Daoy (cell line): ENCODE results near the gene PPP2R5C. TPM values are rescaled to one million over a fixed set of nuclear protein-coding genes. Genes with fewer than 3 reads are reported as not detected.
A peak's percentile ranks its signal among the peaks of the same experiment; 100 is the strongest.

Source experiments
- DNase-seq: peaks from one replicate; pipeline ENCODE4 v3.0.0-alpha.2; 2015; ENCODE audit warnings: low read depth
- total RNA-seq: library from RNA; depleted of rRNA; stranded (reverse); fragments of >200 nt; shearing (Covaris generic); gene quantifications from 2 replicates; pipeline ENCODE4 v1.2.3, GENCODE V29; 2014

The PPP2R5C gene
- total RNA-seq, 1 experiment from 2014 or later: 138 TPM

DNA sequence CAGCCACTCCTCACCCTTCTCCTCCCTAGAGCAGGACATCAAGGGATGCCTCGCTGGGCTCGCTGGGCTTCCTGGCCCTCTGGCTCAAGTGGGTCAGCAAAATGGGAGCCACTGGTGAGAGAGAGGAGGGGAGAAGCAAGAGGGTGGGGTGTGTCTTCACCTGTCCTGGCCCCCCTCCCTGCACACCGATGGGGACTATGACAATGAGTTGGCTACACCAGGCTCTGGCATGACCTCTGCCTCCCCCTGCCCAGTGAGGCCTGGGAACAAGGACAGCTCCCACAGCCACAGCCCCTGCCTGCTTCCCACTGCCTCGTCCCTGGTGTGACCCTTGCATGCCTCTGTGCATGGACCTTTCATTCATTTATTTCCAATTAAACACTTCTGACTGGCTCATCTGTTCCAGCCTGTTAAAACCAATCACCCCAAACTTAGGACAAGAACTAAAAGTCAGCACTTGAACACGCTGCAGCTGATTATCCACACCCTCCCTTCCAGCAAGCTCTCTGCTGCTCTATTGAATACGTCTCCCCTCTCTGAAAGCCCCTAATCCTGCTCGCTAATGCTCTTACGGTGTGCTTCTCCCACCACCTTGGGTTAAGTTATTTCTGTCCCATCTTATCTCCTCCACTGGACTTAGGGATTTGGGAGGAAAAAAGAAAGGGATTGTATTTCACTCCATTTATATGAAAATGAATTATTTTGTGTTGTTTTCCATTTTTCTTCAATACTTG lies 5.8 kb upstream of the PPP2R5C start:
- no peak for DNase-seq

DNA sequence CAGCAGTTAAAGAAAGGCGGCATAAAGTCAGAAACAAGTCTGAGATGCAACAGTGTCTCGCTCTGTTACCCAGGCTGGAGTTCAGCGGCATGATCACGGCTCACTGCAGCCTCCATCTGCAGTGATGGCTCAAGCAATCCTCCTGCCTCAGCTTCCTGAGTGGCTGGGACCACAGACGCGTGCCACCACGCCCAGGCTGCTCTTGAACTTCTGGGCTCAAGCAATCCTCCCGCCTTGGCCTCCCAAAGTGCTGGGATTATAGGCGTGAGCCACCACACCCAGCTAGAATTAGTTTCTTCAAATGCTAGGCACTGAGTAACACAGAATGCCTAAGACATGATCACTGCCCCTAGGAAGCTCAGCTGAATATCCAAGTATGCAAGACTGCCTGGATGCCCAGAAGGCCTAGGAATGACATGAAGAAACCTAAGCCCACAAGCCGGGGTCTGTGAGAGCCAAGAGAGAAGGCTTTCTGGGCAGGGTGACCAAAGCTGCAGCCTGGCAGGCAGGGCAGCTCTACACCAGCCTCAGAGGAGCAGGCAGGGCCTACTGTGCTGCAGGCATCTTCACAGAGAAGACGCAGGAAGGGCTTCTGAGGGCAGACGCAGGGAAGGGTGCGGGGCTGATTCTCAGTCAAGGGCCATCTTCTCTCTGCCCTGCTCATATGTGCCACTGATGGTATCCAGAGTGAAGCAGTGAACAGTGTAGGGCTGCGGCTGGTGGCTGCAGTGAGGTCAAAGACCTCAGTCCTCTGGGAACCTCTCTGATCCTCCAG lies 4.3 kb upstream of the PPP2R5C start:
- DNase-seq: no peak

DNA sequence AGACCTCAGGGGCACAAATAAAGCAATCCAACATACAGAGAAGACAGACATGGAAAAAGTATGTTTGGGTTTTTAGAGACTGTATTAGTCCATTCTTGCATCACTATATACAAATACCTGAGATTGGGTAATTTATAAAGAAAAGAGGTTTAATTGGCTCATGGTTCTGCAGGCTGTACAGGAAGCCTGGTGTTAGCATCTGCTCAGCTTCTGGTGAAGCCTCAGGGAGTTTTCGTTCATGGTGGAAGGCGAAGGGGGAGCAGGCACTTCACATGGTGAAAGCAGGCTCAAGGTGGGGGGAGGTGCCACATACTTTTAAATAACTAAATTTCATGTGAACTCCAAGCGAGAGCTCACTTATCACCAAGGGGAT lies 3.7 kb upstream of the PPP2R5C start:
- DNase-seq: no peak

DNA sequence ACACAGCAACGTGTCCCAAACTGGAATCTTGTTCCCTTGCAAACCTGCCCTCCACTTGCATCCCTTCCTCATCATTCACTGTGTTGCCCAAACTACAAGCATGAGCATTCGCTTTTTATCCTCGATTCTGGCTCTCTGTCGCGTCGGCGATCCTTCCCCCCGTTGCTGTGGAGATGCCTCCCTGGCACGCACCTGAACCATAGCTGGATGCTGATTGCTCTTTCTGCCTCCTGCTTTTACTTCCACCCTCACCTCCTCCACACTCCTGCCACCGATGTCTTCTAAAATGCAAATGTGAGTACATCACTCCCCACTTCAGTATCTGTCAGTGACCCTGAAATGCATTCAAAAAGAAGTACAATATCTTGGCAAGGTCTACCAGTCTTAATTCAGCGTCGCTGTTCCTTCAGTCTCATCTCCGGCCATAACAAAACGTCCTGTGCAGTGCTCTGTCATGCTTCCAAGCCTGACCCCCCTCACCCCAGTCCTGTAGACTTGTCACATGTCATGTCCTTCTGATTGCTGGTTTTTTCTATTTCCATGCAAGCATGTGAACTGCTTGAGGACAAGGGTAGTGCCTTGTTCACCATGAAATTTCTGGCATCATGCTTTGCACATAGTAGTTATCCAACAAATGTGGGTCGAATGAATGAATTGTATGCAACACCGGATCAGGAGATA lies 2.5 kb upstream of the PPP2R5C start:
- DNase-seq: no peak

DNA sequence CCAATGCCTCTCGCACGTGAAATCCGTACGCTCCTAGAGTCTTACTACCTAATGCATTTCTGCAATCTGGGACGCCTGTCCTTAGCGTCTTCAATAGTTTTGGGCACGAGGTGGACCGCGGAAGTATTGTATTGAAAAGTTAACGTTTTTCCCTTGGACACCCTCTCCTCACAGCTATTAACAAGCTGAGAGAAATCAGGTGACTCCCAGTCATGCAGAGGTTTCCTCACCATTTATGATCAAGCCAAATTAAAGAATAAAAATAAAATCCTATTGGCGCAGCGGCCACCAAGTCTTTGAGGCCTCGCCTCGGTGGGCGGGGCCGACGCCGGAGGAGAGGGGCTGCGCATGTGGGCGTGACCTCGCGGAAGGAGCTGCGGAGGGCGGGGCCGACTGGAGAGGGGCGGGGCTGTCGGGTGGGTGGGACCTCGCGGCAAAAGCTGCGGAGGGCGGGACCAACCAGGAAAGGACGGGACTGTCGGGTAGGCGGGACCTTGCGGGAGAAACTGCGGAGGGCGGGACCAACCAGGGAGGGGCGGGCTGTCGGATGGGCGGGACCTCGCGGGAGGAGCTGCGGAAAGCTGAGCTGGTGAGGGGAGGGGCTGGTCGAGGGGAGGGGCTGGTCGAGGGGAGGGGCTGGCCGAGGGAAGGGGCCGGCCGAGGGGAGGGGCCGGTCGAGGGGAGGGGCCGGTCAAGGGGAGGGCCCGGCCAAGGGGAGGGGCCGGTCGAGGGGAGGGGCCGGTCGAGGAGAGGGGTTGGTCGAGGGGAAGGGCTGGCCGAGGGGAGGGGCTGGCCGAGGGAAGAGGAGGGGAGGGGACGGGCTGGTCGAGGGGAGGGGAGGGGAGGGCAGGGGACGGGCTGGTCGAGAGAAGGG lies 1.1 kb upstream of the PPP2R5C start:
- peak; percentile 98 for DNase-seq

DNA sequence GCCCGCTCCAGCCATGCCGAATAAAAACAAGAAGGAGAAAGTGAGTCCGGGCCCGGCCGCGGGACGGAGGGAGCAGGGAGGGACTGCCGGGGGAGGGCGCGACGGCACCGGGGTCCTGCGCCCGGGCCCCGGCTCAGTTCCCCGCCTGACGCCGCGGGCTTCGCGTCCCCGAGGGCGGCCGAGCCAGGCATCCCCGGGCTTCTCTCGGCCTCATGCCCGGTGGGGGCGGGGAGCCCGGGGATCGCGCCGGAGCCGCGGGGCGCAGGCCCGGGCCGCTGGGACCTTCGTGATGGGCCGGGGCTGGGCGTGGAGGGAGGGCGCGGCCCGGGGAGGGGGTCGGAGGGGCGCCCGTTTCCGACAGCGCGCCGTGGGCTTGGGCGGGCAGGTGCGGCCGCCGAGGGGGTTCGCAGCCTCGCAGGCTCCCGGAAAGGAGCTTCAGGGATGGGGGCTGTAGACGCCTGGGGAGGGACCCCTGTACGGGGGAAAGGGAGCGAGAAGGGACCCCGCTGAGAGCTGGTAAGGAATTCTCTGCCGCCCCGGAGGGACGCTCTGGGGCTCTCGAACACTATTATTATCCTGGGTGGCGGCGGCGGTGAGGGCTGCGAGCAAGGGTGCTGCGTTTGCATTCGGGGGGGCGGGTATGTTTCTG lies 496 bp downstream of the PPP2R5C start:
- peak; percentile 36 for DNase-seq

DNA sequence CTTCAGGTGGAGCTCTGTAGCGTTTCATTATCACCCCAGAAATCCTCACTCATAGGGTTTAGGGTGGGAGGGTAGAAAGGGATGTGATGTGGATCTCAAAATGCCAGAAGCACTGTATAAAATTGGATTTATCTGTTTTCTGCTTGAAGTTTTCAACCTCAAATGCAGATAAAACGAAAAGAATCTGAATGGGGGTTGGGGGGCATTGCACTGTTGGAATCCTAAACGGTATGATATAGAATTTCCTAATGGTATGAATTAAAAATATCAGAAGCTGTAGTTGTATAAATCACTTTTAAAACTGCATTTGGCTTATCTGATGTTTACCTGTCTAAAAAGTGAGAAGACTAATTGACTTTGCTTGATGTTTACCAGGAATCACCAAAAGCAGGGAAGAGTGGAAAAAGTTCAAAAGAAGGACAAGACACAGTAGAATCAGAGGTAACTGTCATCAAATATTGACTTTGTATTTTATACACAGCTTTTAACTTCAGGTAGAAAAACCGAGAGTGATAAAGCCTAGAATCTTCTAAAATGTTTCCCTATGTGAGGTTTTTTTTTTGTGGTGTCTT lies 1.1 kb downstream of the PPP2R5C start:
- no peak for DNase-seq

DNA sequence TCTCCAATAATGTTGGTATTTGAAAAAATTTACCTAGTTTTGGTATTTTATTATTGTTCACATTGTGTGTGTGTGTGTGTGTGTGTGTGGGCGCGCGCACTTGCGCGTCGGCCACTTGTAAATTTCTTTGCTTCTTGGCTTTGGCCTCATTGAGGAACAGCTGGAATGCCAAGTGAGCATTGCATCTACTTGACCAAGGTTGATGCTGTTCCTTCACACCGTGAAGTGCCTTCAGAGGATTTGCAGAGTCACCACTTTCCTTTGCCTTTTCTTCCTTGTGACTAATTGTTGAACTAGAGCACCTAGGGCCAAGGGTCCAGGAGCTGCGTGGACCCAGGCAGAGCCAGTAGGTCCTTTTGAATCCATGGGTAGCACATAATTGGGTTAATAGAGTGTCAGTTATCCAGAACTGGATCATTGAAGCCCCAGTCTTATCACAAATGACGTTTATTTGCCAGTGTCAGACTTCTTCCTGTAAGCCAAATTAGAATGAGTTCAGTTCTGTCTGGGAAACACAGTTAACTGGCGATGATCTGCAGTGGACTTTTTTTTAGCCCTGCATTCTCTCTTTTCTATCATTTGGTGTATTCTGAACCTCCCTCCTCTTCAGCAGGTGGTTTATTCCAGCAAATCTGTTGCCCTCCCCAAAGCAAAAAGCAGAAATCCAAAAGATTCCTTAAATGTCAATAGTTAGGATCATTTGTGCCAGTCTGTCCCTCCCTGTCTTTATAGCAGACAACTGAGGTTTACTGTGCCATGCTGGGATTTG lies 2.6 kb downstream of the PPP2R5C start:
- DNase-seq: no peak

DNA sequence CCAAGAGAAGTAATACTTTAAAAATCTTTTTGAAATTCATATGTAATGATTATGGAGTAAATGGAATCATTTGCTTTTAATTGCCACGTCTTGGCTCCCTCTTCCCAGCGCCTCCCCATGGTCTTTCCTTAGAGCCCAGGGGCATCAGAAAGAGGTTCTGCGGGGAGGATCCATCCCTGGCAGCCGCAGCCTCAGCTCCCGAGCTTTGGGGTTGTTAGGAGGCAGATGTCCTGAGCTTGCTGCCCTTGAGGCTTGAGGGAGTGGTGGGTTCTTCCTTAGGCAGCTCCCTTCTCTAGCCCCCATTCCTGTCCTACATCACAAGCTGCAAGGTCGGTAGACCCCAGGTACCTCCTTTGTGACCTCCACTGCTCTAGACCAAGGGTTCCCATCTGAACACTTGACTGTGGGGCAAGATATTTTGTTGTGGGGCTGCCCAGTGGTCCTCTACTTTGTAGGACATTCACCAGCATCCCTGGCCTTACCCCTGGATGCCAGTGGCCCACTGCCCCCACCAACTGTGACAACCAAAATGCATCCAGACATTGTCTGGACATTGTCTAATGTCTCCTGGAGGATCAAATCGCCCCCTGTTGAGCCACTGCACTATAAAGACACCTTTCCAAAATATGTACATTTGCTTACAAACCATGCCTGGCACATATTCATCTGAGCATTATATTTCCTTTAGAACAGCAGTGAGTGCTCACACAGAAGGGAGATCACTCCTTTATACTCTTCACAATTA lies 6.3 kb downstream of the PPP2R5C start:
- no peak for DNase-seq

DNA sequence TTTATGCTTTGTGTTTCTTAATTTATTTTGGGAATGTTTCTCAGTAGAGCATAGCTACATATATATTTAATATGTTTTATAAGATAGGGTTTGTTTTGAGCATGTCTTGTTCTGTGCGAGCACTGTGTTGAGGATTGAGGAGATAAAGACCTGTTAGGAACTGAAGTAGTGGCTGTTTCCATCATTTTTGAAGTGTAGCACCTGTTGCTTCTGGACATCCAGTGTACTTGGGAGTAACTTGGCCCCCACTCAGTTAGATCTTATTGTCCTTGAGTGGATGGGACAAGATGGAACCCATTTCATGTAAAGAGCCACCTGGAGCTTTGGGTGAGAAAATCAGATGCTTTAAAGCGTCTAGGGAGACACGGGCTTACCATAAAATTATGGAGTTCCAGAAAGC lies 8.7 kb downstream of the PPP2R5C start:
- no peak for DNase-seq

DNA sequence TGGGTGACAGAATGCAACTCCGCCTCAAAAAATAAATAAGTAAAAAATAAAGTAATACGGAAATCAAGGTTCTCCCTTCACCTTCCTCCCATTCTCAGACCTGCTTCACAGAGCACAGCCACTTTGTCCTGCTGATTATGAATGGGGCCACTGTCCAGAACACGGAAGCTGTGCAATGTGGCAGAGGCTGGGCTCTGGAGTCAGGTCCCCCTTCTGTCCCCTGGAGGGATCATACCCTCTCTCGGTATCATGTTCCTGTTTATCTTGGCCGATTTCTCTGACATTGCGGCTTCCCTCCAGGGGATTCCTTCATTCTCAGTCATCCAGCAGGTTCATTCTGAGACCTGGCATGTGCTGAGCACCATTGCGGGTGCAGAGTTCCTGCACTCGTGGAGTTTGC lies 11.3 kb downstream of the PPP2R5C start:
- DNase-seq: peak; percentile 73

DNA sequence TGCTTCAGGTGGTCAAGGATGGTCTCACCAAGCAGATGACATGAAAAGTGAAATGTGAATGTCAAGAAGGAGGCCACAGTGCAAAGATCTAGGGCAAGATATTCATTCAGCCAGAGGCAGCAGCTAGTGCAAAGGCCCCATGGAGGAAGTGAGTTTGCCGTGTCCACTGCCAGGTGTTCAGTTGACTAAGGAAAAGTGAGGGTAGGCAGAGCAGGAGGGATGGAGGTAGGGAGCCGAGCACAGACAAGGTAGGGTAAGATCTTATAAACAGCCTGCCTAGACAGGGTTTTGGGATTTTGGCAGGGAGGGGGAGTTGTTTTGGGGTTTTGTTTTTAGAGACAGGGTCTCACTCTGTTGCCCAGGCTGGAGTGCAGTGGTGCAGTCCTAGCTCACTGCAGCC lies 11.9 kb downstream of the PPP2R5C start:
- DNase-seq: no peak

DNA sequence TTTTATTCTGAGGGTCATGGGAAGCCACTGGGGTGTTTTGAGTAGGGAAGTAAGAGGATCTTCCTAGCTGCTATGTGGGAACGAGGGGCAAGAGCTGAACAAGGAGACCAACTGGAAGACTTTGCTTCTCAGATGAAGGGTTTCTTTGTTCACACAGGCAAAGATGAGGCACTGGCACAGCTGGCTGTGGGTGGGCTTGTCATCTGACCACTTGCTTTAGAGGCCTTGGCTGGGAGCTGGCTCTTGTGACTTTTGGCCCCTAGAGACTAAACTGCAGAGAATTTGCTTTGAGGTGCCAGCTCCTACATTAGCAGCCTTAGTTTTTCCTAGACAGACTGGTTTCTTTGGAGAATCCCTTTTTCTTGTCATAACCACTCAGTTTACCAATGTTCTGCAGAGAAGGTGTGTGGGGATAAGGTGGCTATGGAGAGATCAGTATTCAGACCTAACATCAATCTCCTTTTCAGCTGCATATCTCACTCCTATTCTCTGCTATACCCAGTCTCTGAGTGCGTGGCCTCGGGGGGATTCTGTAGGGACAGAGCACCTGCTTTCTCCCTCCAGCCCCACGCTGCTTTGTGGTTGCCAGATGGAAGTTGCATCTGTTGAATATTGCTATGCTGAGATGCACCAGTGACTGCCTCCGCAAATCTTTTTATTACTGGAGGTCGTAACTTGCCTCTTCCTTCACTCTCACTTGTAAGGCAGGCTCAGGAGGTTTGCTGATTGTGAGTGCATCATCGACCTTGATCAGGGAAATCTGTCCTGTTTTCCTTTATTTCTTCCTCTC lies 12.7 kb downstream of the PPP2R5C start:
- DNase-seq: no peak

DNA sequence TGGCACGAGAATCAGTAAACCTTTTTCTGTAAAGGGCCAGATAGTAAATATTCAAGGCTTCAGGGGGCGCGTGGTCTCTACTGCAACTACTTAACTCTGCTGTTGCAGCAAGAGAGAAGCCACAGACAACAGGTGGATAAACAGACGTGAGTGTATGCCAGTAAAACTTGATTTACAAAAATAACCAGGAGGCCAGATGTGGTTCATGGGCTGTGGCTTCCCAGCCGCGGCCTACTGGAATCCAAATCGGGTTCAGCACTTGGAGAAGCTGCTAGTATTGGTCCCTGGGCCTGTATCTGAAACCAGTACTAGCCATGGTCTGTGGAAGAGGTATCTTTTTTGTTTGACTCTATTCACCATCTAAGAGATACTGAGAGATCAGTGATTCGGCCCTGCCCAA lies 13.3 kb downstream of the PPP2R5C start:
- no peak for DNase-seq

DNA sequence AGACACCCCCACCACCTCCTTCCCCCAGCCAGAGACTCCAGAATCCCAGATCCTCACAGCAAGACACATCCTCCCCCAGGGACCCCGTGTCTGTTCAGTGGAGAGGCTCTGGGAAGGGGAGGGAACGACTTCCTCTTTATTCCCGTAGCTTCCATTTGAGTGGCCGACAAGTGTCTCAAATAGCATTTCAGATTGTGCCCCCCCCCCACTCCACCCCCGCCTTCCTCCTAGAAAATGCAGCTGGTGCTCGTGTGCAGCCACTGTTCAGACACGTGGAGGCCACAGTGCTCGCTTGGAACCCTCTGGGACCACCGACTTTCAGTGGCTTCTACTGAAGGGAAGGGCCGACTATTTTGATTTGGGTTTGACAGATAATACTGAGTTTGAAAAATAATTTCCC lies 14.3 kb downstream of the PPP2R5C start:
- no peak for DNase-seq

DNA sequence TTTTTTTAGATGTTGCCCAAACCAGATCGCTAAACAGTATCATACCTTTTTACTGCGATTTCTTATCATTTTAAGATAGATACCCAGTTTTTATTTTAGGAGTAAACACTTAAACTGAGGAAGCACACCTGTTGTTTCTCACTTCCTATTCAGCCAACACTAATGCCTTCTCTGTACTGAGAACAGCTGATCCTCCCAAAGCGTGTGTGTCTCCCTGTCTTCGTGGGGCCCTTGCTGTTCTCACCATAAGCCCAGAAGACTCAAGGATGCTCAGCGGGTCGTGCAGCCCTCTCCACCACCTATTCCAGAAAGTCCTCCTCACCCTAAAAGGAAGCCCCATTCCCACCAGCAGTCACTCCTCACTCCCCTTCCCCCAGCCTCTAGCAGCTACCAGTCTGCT lies 14.8 kb downstream of the PPP2R5C start:
- no peak for DNase-seq

DNA sequence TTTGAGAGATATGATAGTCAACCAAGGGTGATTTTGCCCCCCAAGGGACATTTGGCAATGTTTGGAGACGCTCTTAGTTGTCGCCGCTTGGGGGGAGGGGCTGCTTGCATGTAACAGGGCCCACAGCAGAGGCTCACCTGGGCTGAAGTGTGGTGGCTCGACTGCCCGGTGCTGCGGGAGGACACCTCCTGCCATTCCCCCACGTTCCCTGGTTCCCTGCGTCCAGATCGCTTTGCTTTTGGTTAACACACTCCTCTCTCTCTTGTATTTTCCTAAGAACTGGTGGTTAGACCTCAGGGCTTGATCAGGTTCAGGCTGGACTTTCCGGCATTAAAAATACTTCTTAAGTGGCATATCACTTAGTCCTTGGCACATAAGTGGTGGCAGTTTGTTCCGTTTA lies 18.9 kb downstream of the PPP2R5C start:
- DNase-seq: no peak

DNA sequence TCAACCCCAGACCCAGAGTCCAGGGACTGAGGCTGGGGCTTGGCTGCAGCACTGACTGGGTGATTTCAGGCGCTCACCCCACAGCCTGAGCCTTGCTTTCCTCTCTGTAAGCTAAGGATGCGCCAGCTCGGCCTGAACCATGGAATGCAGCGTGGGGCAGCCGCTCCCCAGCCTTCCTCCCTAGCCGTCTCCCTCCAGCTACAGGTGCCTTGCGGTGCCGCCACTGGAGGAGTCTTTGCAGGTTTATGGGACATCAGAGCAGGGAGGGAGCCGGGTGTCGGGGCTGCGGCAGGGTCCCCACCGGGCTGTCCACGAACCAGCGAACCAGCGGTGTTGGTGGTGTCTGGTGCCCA lies 19.4 kb downstream of the PPP2R5C start:
- no peak for DNase-seq
